Measurements from ENCODE around the gene ECPAS.

Gene ECPAS

GRCh38 chr9:111436571-111436970 lies 47.6 kb downstream of the ECPAS start:
- no peak for DNase-seq (ENCODE audit: low read depth)
- H3K4me3 ChIP-seq (ENCODE audit: low read length), result no peak overlapping the region
- TF ChIP-seq, protein P1, sequence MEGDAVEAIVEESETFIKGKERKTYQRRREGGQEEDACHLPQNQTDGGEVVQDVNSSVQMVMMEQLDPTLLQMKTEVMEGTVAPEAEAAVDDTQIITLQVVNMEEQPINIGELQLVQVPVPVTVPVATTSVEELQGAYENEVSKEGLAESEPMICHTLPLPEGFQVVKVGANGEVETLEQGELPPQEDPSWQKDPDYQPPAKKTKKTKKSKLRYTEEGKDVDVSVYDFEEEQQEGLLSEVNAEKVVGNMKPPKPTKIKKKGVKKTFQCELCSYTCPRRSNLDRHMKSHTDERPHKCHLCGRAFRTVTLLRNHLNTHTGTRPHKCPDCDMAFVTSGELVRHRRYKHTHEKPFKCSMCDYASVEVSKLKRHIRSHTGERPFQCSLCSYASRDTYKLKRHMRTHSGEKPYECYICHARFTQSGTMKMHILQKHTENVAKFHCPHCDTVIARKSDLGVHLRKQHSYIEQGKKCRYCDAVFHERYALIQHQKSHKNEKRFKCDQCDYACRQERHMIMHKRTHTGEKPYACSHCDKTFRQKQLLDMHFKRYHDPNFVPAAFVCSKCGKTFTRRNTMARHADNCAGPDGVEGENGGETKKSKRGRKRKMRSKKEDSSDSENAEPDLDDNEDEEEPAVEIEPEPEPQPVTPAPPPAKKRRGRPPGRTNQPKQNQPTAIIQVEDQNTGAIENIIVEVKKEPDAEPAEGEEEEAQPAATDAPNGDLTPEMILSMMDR (conservative IDR thresholded peaks at IDR 0.05; ENCODE audit: low read length), result no peak

GRCh38 chr9:111433082-111433481 lies 51.1 kb downstream of the ECPAS start:
- TF ChIP-seq, protein P1 (conservative IDR thresholded peaks at IDR 0.05; ENCODE audit: low read length), result no peak
- DNase-seq (ENCODE audit: low read depth), result no peak
- no peak overlapping the region for H3K4me3 ChIP-seq (ENCODE audit: low read length)

- no peak for DNase-seq (ENCODE audit: low read depth)
- TF ChIP-seq, protein P1 (conservative IDR thresholded peaks at IDR 0.05; ENCODE audit: low read length), result no peak
Measured at GRCh38 chr9:111431684-111432083, 52.5 kb downstream of the ECPAS start.

GRCh38 chr9:111429175-111429574 lies 55.0 kb downstream of the ECPAS start:
- no peak for DNase-seq (ENCODE audit: low read depth)
- no peak overlapping the region for H3K4me3 ChIP-seq (ENCODE audit: low read length)
- TF ChIP-seq, protein P1 (conservative IDR thresholded peaks at IDR 0.05; ENCODE audit: low read length), result no peak

More at GRCh38 chr9:111431684-111432083, 52.5 kb downstream of the ECPAS start:
- no peak overlapping the region for H3K4me3 ChIP-seq (ENCODE audit: low read length)

DNA sequence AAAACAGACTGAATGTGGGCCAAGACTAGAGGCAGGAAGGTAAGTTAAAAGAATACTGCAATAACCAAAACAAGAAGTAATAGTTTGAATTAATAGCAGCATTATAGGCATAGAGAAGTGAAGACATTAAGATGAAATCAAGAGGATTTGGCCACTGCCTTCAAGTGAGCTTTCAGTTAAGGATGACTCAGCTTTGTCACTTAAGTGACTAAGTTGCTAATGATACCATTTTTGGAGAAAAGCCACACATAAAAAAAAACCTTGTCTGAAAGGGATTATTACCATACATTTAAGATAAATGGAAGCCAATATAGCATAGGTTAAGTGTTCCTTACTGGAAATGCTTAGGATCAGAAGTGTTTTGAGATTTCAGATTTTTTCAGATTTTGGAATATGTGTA lies 57.0 kb downstream of the ECPAS start:
- peak; percentile 49 for DNase-seq (ENCODE audit: low read depth)
- no peak overlapping the region for H3K4me3 ChIP-seq (ENCODE audit: low read length)
- TF ChIP-seq, protein P1 (conservative IDR thresholded peaks at IDR 0.05; ENCODE audit: low read length), result no peak

DNA sequence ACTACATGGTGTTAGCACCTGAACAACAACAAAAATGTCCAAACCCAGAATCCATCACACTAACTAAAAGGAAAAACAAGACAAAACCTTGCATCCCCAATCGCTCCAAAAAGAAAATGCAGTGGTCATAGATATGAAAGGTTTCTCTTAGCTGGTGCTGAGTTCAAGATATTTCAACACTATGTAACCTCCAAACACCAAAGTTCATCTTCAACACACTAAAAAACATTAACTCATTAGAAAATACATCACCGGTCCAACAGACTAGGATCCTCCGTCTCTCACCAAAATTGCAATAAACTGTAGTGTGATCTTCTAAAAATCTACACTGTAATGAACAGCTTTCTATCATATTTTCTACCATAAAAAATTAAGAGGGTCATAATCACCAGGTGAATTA lies 60.8 kb downstream of the ECPAS start:
- DNase-seq (ENCODE audit: low read depth), result no peak
- TF ChIP-seq, protein P1 (conservative IDR thresholded peaks at IDR 0.05; ENCODE audit: low read length), result no peak
- H3K4me3 ChIP-seq (ENCODE audit: low read length), result no peak overlapping the region

DNA sequence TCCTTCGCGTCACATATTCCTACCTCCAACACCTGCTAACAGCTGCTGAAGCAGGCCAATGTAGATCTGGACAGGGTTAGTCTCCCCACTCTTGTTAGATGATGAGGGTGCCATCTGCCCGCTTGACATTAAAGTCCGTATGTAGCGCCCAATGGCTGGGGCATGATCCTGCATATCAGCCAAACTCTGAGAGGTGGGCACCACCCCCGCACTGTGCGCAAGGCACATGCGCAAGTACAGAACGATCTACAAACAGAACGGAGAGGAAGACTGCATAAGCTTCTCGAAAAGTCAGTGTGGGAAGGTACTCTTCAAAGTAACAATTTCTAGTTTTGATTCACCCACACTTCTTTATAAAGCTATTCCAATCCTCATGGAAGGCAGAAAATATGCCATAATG lies 69.8 kb downstream of the ECPAS start:
- DNase-seq (ENCODE audit: low read depth), result no peak
- TF ChIP-seq, protein P1 (conservative IDR thresholded peaks at IDR 0.05; ENCODE audit: low read length), result no peak
- H3K4me3 ChIP-seq (ENCODE audit: low read length), result no peak overlapping the region
